Tibial artery (tissue), 4 donors: ENCODE measurements around the gene PPP2R2C.

Source experiments
- DNase-seq, 2 donors: peaks; one replicate each; pipeline ENCODE4 v3.0.0-alpha.2; 2019
- H3K27ac ChIP-seq, 2 donors: fragments of 200-600 bp; sonication (generic) in 1 of 2; 1 replicate in 1 of 2; 2 replicates in 1 of 2; pipeline ENCODE4 v1.5.1; 2018 to 2019; ENCODE audit warnings: mild to moderate bottlenecking in 1 of 2
- H3K27me3 ChIP-seq, 2 donors: fragments of 200-600 bp; sonication (generic) in 1 of 2; one replicate each; pipeline versions ENCODE4 v1.5.1 to v1.6.0; 2016 to 2019
- H3K36me3 ChIP-seq, 3 donors: fragments of 200-600 bp; sonication (generic) in 2 of 3; one replicate each; pipeline ENCODE4 v1.5.1; 2016 to 2019; ENCODE audit warnings: mild to moderate bottlenecking in 2 of 3
- H3K4me1 ChIP-seq, 4 donors: fragments of 200-600 bp; sonication (generic) in 2 of 4; 1 replicate in 3 of 4; 2 replicates in 1 of 4; pipeline ENCODE4 v1.5.1; 2016 to 2019
- H3K4me3 ChIP-seq, 2 donors: fragments of 200-600 bp; sonication (generic) in 1 of 2; 1 replicate in 1 of 2; 2 replicates in 1 of 2; pipeline ENCODE4 v1.5.1; 2018 to 2019; ENCODE audit warnings: mild to moderate bottlenecking in 2 of 2
- H3K9me3 ChIP-seq, 3 donors: fragments of 200-600 bp; sonication (generic) in 1 of 3; one replicate each; pipeline ENCODE4 v1.5.1; 2016 to 2019
- intact Hi-C: fragments of 100-400 bp; cut with DNase I; formaldehyde crosslinking; loops from one replicate; pipeline ENCODE4 v1.15.0; 2023; ENCODE audit warnings: low total_unique reads
- TF ChIP-seq, protein P1 (sequence below), 2 experiments: fragments of 200-600 bp in 1 of 2; fragments of 450-650 bp in 1 of 2; IDR thresholded peaks; one replicate each; pipeline ENCODE4 v1.5.1; 2017 to 2019; ENCODE audit warnings: antibody characterized with exemption in 2 of 2, mild to moderate bottlenecking in 1 of 2, moderate library complexity in 1 of 2

Gene PPP2R2C

DNA sequence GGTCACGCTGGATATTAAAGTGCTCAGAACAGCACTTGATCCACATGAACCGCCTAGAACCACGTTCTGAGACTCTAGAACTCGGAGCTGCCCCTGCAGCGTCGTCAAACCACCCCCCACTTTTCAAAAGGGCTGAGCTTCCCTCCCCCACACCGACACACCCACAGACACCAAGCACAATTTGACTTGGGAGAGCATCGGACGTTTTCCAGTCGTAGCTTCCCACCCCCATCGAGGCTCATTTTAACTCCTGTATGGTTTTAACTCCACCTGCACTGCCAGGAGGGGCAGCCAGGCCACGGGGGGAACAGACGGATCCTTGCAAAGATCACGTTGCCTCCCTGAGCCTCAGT, 26.3 kb downstream of the PPP2R2C start:
- Histone ChIP-seq H3K4me1 (peaks cover 0 to 12% (median 9%) of the 10 kb centered on the region in 4 donors), H3K27me3 (peaks cover 0 to 78% of the 10 kb centered on the region in 2 donors)
- intact Hi-C loops, result no loop called here

DNA sequence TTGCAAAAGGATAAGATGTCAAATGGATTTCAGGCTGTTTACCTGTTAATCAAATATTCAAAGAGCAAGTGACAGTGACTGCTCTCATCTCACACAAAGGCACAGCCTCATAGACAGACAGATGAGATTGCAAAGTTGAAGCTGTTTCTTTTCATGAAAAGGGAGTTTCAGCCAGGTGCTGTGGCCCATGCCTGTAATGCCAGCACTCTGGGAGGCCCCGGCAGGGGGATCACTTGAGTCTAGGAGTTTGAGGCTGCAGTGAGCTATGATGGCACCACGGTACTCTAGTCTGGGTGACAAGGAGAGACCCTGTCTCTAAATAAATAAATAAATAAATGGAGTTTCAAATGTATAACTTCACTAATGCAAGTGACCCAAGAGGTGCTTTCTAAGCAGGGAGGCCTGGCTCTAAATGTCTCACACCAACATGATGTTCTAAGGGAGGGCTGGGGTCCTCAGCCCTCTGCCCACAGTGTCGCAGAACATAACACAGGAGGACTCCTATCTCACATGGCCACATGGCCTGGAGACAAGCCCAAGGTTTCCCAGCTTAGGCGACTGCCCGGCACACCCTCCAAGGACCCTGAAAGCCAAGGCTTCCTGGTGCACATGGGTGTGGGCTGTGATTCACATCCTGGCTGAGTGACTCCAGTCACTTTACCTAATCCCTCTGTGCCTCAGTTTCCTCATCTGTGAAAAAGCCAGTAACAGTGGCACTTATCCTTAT, 26.8 kb downstream of the PPP2R2C start:
- H3K27ac ChIP-seq, result no peak overlapping the region
- TF ChIP-seq, protein P1, sequence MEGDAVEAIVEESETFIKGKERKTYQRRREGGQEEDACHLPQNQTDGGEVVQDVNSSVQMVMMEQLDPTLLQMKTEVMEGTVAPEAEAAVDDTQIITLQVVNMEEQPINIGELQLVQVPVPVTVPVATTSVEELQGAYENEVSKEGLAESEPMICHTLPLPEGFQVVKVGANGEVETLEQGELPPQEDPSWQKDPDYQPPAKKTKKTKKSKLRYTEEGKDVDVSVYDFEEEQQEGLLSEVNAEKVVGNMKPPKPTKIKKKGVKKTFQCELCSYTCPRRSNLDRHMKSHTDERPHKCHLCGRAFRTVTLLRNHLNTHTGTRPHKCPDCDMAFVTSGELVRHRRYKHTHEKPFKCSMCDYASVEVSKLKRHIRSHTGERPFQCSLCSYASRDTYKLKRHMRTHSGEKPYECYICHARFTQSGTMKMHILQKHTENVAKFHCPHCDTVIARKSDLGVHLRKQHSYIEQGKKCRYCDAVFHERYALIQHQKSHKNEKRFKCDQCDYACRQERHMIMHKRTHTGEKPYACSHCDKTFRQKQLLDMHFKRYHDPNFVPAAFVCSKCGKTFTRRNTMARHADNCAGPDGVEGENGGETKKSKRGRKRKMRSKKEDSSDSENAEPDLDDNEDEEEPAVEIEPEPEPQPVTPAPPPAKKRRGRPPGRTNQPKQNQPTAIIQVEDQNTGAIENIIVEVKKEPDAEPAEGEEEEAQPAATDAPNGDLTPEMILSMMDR (IDR thresholded peaks at IDR 0.05), result no peak
- peaks cover 0 to 12% (median 9%) of the 10 kb centered on the region in 4 donors for H3K4me1 ChIP-seq
- H3K27me3 ChIP-seq, result peaks cover 0 to 77% of the 10 kb centered on the region in 2 donors
- H3K36me3 ChIP-seq, result no peaks in the 10 kb centered on the region
- intact Hi-C loops, result no loop called here
- DNase-seq, result no peak
- no peaks in the 10 kb centered on the region for H3K9me3 ChIP-seq
- no peak overlapping the region for H3K4me3 ChIP-seq

More for the DNA sequence above, 26.3 kb downstream of the PPP2R2C start:
- Histone ChIP-seq H3K9me3 (no peaks in the 10 kb centered on the region), H3K27ac (no peak overlapping the region), H3K4me3 (no peak overlapping the region), H3K36me3 (no peaks in the 10 kb centered on the region)
- TF ChIP-seq, protein P1 (IDR thresholded peaks at IDR 0.05), result no peak
- DNase-seq, result no peak

DNA sequence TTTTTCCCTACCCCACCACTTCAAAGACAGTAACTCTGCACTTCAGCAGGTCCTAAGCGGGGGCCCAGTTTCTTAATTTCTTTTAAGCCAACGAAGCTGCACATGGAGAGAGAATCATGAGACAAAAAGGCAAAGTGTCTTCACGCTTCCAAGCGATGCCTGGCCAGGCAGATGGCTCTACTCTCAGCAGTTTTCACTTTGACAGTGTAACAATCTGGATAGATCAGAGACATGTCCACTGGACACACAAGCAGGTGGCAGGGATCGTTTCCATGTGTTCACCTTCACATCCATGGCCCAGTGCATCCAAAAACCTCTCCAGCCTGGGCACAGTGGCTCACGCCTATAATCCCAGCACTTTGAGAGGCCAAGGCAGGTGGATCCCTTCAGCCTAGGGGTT, 27.8 kb downstream of the PPP2R2C start:
- no peaks in the 10 kb centered on the region for H3K36me3 ChIP-seq
- no peak overlapping the region for H3K27ac ChIP-seq
- intact Hi-C loops, result no loop called here
- TF ChIP-seq, protein P1 (IDR thresholded peaks at IDR 0.05), result no peak
- no peaks in the 10 kb centered on the region for H3K9me3 ChIP-seq
- peaks cover 0 to 12% (median 9%) of the 10 kb centered on the region in 4 donors for H3K4me1 ChIP-seq
- peaks cover 0 to 80% of the 10 kb centered on the region in 2 donors for H3K27me3 ChIP-seq
- DNase-seq, result no peak
- no peak overlapping the region for H3K4me3 ChIP-seq

DNA sequence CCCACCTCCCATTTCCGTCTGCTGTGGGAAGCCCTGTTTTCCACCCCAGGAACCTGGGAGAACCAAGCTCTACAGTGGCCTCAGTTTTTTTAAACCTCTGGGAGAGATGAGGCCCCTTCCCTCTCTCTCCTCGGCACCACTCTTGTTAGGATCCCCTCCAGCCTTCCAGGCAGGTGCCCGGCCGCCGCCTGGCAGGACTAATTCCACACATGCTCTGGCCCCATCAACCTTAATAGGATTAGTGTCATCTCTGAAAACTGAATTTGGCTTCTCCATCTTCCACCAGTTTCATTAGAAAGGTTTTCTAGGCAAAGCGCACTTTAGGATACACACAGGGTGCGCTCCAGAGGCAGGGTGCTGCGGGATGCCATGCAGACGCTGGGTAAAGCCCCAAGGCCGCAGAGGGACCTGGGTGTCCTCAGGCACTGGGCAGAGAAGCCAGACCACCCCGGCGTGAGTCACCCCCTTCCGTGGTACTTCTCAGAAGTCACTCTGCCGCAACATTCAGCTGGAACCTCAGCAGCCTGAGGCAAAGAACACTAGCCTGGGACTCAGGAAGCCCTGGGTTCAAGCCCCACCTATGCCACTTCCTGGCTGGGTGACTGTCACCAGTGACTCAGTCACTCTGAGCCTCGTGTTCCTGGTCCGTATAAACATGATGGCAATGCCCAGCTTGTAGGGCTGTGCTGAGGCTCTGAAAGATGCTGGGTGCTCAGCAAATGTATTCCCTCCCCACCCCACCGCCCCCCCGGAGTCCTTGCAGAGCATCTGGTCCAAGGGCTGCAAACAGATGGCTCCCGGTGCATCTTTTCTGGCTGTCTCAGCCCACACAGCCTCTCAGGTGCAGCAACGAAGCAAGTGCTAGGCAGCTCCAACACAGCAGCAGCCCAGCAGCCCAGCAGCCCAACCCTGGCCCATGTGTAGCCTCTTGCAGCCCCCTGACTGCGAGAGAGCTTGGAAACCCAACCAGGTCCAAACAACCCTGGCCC, 29.1 kb downstream of the PPP2R2C start:
- H3K9me3 ChIP-seq, result no peaks in the 10 kb centered on the region
- intact Hi-C loops, result no loop called here
- H3K4me3 ChIP-seq, result no peak overlapping the region
- TF ChIP-seq, protein P1 (IDR thresholded peaks at IDR 0.05), result no peak
- peaks cover 0 to 76% of the 10 kb centered on the region in 2 donors for H3K27me3 ChIP-seq
- no peak for DNase-seq
- peaks cover 0 to 12% (median 9%) of the 10 kb centered on the region in 4 donors for H3K4me1 ChIP-seq
- no peaks in the 10 kb centered on the region for H3K36me3 ChIP-seq
- H3K27ac ChIP-seq, result no peak overlapping the region

DNA sequence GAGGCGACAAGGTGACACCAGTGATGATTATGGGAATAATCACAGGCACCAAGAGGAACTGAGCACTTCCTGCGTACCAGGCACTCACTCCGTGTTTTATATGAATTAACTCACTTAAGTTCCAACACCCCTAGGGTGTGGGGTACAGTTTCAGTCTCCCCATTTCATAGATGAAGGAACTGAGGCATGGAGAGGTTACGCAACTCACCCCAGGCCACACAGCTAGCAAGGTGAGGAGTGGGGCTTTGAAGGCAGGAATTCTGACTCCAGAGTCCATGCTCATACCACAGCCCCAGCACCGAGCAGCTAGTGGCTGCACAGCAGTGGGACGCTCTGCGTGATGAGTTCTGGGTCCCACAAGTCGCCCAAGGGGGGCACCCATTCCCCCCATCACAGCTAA, 29.9 kb downstream of the PPP2R2C start:
- TF ChIP-seq, protein P1 (IDR thresholded peaks at IDR 0.05), result no peak
- no peaks in the 10 kb centered on the region for H3K9me3 ChIP-seq
- peaks cover 0 to 68% of the 10 kb centered on the region in 2 donors for H3K27me3 ChIP-seq
- intact Hi-C loops, result no loop called here
- H3K4me1 ChIP-seq, result peaks cover 0 to 12% (median 9%) of the 10 kb centered on the region in 4 donors
- no peak overlapping the region for H3K27ac ChIP-seq
- H3K4me3 ChIP-seq, result no peak overlapping the region
- H3K36me3 ChIP-seq, result no peaks in the 10 kb centered on the region
- no peak for DNase-seq
